GM21825 (cell line): ENCODE measurements around the gene LLPH.
"Not testable (repeated sequence)": the region's sequence is repeated elsewhere in the genome, so short reads cannot be mapped to it uniquely, and the experiment has no call there.

Experiments
- ATAC-seq: cut with Tn5 transposase; IDR thresholded peaks from one replicate; pipeline ENCODE4 v1.9.1; 2021; ENCODE audit warnings: mild to moderate bottlenecking, moderate library complexity; ENCODE audit not compliant: unreplicated experiment

The LLPH gene

DNA sequence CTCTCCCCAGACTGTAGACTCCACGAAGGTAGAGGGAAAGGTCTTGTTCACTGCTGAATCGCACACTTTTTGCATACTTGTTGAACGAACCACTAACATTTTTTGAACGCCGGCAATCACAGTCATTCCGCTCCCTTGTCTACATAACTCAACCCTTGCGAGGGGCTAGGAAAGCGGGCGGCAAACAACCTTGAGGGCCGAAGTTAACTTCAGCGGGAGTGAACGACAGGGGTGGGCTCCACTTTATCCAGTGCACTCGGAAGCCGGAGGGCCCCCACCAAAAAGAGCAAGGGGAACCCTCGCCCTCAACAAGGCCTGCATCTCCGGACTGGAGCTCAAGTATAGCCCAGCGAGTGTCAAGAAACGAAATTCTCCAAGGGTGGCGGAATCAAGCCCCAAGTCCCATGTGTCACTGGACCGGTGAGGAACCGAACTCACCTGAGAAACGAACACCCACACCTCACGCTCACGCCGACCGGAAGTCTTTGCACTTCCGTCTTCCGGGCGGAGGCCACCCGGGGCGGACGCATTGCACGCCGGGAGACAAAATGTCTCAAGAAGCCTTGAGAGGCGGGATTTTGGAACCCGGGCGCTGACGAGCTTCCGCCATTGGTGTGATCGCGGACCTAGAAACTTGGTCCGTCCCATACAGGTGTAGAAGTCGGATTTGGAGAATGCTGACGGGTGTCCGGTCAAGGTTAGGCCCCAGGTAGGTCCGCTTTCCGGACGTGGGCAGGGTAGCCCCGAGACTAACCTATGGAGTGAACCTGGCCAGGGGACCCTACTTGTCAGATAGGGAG lies at the start of gene LLPH:
LLPH (minus strand) TSS at position 484 of the 800 bp plus-strand sequence. CDS start 1,644 bp downstream, outside the sequence.
- peak; percentile 99 for ATAC-seq

DNA sequence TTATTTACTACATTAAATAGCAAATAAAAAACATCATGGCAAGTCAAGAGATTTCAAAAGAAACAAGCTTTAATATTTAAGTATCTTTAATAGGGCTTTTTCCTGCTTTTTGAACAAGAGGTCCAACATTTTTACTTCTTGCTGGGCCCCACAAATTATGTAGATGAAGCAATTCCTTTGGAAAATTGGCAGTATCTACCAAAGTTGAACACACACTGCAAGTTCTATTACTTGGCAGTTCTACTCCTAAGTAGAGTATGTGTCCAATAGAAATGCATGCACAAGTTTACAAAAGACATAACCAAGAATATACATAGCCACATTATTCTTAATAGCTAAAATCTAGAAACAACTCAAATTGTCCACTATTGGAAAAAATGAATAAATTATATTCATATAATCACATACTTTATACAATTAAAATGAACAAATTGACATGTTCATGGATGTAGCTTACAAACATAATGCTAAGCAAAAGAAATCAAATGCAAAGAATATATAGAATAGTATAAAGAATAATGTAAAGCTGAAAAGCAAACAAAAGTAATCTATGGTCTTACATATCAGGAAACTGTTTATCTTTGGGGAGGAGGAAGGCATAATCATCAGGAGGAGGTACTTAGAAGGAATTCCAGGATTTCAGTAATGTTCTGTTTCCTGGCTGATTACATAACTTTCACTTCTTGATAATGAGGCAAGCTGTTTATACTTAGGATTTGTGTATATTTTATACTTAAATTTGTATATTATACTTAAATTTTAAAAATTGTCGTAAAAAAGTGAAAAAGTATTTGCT lies 45.8 kb upstream of the LLPH start:
- no peak for ATAC-seq

DNA sequence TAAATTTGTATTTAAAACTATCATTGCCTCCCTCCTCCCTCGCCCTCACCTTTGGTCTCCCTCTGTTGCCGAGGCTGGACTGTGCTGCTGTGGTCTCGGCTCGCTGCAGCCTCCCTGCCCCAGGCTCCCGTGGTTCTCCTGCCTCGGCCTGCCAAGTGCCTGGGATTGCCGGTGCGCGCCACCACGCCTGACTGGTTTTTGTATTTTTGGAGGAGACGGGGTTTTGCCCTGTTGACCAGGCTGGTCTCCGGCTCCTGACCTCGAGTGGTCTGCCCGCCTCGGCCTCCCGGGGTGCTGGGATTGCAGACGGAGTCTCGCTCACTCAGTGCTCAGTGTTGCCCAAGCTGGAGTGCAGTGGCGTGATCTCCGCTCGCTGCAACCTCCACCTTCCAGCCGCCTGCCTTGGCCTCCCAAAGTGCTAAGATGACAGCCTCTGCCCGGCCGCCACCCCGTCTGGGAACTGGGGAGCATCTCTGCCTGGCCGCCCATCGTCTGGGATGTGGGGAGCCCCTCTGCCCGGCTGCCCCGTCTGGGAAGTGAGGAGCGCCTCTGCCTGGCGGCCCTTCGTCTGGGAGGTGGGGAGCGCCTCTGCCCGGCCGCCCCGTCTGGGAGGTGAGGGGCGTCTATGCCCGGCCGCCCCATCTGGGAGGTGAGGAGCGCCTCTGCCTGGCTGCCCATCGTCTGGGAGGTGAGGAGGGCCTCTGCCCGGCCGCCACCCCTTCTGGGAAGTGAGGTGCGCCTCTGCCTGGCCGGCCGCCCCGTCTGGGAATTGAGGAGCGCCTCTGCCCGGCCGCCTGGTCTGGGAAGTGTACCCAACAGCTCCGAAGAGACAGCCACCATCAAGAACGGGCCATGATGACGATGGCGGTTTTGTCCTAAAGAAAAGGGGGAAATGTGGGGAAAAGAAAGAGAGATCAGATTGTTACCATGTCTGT lies 44.1 kb upstream of the LLPH start:
- not testable (repeated sequence) for ATAC-seq

DNA sequence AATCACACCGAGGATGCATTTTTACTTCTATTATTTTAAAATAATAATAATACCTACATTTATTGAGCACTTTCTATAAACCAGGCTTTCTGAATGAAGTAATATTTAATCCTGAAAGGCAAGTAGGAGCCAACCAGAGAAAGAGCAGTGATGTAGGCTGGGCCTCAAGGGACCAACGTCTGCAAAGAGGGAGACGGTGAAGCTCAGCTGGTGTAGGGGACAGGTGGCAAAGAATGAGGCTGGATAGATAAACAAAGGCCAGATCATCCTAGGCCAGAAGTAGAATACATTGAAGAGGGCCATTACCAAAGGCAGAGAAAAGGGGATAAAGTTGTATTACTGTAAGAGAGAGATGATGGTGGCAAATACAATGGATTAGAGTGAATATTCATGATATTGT lies 40.1 kb upstream of the LLPH start:
- no peak for ATAC-seq

DNA sequence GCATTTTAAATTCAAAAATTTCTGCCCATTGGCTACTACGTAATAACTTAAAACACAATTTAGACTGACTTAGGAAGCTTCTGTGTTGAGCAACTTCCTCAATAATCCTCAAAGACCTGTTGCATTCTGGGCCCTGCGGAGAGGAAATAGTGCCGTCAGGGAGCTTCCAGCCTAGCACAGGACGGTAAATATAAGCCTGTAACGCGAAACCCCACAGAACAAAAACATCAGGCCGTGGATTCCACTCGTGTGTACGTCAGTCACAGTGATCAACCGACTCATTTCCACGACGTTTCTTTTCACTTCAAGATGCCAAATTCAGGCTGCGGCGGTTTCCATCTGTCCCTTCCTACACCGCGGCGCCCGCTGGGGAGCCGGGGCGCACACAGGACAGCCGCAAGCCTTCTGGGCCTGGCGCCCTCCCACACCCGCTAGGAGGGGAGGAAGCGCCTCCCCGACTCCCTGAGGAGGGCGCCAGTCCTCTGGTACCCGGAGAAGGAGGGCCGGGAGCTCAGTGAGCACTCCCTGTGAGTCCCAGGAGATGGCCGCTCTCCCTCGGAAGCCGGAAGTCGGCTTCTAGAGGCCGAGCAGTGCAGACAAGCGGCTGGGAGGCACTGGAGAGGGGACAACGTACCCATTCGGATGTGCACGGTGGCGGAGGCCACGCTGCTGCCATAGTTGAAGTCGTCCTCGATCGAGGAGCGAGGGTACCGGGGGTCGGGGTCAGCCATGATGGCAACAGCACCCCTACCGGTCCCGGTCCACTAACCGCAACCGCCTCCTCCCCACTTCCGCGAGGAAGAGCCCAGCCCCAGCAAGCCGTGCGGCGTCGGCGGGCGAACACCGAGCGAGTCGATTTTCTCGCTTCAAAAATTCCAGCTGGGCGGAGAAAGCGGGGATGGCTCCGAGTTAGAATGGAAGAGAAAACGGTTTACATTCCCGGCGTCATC lies 38.9 kb upstream of the LLPH start, which contains the start of gene TMBIM4:
TMBIM4 (minus strand) TSS at position 776 of the 950 bp plus-strand sequence; CDS start at position 731, 45 bp downstream.
- ATAC-seq, result peak; percentile 91

DNA sequence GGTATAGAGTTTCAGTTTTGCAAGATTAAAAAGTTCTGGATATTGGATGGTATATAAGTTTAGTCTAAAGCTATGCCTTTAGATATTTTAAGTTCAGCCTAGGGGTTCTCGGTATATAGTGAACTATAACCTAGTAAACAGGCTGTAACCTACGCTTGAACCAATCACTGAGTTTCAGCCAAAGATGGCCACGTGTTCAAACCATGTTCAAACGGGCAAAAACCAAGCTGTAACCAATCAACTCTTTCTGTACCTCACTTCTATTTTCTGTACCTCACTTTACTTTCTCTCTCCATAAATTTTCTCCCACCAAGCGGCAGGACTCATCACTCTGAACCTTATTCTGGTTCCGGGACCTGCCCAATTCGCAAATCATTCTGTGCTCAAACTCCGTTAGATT lies 37.9 kb upstream of the LLPH start:
- no peak for ATAC-seq

DNA sequence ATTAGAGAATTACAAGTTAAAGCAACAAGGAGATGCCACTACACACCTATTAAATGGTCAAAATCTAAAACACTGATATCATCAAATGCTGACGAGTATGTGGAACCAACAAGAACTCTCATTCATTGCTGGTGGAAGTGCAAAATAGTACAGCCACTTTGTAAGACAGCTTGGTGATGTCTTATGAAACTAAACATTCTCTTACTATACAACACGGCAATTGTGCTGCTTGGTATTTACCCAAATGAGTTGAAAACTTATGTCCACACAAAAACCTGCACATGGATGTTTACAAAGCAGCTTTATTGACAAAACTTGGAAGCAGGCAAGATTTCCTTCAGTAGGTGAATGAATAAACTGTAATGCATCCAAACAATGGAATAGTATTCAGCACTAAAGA lies 36.0 kb upstream of the LLPH start:
- ATAC-seq, result no peak

DNA sequence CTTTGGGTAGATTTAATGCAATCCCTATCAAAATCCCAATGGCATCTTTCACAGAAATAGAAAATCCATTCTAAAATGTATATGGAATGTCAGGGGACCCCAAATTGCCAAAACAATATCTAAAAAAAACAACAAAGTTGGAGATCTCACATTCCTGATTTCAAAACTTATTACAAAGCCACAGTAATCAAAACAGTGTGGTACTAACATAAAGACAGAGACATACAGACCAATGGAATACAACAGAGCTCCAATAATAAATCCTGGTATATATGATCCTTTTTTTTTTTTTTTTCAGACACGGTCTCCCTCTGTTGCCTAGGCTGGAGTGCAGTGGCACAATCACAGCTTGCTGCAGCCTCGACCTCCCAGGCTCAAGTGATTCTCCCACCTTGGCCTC lies 34.6 kb upstream of the LLPH start:
- no peak for ATAC-seq

DNA sequence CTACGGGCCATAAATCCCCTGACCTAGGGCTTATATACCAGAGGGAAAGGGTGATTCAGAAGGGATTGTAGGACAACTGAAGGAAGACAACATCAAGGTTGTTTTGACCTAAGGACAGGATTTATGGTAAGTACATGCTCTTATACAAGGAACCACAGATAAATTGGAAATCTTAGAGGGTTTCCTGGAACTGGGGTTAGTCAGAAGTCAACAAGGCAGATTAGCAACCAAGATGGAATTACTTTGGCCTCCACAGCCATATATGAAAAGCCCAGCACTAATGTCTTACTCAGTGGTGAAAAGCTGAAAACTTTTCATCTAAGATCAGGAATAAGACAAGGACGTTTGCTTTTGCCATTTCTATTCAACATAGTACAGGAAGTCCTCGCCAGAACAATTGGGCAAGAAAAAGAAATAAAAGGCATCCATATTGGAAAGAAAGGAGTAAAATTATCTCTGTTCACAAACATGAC lies 33.8 kb upstream of the LLPH start:
- ATAC-seq, result no peak

DNA sequence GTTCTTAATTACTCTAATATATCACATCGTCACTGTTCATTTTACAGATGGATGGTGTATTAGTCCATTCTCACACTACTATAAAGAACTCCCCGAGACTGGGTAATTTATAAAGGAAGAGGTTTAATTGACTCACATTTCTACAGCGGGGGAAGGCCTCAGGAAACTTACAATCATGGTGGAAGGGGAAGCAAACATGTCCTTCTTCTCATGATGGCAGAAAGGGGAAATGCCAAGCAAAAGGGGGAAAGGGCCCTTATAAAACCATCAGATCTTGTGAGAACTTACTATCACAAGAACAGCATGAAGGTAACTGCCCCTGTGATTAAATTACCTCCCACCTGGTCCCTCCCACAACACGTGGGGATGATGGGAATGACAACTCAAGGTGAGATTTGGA lies 32.7 kb upstream of the LLPH start:
- ATAC-seq, result no peak

DNA sequence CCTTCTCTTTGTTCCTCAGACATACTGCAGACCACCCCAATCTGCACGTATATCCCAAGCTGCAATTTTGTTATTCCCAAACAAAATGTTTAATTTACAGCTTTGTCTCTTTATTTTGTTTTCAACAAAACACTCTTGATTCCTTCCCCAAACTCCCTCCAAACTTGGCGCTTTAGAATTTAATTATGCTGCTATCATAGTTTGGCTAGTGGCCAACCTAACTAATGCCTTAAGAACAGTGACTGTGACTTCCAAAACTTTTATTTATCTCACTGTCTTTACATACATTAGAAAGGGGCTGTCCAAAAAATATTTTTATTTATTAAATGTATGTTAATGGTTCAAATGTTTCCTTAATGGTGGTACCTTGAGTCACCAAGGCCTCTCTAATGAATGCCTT lies 32.2 kb upstream of the LLPH start:
- ATAC-seq, result no peak

DNA sequence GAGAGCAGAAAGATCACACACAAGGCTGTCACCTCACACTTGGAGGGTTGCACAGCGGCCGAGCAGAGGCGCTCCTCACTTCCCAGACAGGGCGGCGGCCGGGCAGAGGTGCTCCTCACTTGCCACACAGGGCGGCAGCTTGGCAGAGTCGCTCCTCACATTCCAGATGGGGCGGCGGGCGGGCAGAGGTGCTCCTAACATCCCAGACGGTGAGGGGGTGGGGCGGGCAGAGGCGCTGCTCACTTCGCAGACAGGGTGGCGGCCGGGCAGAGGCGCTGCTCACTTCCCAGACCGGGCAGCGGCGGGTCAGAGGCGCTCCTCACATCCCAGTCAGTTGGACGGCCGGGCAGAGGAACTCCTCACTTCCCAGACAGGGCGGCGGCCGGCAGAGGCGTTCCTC lies 30.2 kb upstream of the LLPH start:
- ATAC-seq, result no peak

DNA sequence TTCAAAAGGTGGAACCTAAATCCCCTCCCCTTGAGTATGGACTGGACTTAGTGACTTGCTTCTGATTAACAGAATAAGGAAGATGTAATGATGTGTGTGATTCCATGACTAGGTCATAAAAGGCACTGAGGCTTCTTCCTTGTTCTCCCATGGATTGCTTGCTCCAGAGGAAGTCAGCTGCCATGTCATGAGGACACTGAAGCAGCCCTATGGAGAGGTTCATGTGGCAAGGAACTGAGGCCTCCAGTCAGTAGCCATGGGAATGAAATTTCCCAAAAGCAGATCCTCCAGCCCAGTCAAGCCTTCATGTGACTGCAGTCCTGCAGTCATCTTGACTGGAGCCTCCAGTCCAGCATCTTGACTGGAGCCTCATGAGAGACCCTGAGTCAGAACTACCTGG lies 28.6 kb upstream of the LLPH start:
- no peak for ATAC-seq

DNA sequence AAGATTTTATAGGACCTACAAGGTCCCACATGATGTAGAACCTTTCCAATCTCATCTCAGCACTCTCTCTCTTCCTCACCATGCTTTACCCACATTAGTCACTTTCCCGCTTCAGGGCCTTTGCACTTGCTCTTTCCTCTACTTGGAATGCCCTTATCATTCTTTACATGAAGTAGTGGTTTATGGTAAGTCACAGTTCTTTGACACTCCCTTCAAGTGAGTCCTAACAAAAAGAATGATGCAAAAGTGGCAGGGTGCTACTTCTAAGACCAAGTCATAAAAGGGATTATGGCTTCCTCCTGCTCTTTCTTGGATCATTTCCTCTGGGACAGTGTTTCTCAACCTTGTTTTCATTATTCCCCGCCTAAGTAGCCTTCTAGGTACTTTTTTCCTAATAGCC lies 26.1 kb upstream of the LLPH start:
- ATAC-seq, result no peak

DNA sequence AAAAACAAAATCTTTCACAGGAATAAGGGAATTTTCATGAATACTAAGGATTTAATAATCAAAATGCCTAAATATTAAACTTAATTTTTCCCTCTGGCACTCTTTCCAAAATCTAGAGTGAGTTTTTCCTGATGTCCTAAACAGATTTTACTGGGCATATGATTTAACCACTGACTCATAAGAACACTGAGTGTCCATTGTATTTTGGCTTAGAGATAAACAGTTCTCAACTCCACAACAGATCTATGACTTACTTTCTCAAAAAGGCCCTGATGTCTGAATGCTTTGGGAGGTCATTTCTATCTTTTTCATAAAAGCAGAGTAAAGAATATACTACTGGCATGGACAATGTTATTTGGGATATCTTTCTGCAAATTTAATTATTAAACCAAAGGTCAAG lies 24.2 kb upstream of the LLPH start:
- ATAC-seq, result no peak

DNA sequence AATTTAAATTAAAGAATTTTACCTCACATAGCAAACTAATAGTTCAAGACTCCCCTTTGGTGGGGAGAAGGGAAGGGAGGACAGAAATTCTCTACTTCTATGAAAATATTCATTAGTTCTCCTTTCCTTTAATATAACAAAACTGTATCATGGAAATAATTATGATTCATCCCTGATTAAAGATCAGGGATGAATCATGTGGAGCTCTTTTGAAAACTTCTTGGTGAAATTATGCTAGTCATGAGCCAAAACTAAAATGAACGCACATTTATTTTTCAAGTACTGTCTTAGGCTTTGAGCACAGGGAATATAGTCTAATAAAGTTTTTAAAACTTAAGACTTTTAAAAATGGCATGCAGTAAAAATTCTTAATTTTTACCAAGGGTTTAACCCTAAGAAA lies 22.2 kb upstream of the LLPH start:
- ATAC-seq, result no peak

DNA sequence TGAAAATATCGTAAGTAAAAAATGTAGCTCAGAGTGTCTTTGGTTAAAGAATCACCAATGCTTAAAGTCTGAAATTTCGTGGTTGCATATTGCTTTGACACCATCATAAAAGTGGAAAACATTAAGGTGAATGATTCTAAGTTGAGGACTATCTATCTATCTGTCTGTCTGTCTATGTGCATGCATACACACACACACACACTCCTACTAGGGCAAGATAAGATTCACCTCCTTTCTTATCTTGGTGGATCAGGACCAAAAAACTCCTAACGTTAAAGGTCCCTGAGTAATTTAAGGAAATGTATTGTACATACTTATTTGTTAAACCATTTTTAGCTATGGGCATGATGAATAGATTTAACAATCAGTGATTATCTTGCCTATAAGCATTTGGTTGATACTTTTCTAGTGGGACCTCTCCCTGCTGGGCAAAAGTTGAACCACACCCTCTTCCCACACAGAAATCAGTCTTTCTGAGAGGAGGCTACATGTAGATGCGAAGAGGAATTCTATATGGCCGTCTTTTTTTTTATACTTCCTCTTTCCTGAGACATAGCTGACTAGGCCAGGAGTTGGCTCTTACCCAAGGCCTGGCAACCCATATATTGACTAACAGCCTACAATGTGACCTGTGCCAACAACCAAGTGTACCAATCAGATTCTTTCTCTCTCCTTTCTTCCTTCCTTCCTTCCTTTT lies 19.3 kb upstream of the LLPH start:
- no peak for ATAC-seq

DNA sequence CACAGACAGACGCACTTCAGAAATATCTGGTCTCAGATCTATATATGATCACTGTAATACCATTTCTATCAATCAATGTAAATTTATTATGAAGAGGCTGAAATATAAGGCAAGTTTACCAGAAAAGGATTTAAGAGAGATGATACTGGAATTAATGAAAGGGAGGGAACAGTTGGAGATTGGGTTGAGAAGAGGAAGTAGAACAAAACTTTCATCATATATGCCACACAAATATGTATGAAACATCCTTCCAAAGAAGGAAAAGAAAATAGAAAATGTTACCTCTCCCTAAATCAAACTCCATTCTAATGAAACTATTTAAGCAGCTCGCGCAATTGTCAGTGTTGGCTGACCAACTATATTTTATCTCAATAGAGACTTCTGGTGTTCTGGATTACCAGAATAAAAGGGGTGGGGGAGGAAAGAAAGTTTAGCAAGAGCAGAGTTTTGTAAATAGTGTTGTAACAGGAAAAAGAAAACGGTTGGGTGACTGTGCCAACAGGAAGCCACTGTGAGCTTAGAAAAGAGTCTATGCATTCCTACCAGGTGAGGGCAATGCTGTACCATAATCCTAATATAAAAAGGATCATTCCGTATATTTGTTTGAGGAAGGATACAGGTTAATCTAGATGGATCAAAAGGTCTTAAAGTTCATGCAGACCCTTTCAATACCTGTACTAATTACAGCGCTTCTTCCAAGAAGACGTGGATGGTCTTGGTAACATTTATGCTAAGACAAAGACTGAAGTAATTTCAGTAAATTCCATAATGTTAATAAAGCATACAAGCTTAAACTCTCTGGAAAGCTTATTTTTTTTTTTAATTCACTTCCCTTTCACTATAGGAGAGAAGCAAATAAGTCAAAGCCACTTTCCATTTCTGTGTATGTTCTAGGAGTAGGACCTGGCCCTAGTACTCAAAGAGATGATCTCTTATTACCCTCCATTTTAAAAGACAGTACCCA lies 14.5 kb upstream of the LLPH start:
- no peak for ATAC-seq
